Activated CD8-positive, alpha-beta memory T cell treated with anti-CD3 and anti-CD28 coated beads, Interleukin-2, amount 10 ng/mL, durations not matched to agents 7 days and 5 days (primary cell): ENCODE results near the gene ASIC4. TPM values are rescaled to one million over a fixed set of nuclear protein-coding genes. Genes with fewer than 3 reads are reported as not detected.

Experiments used
- ATAC-seq: fragments of 150-1000 bp; cut with Tn5 transposase; one replicate; pipeline ENCODE4 v1.10.0; 2021; ENCODE audit warnings: moderate library complexity
- CTCF ChIA-PET: fragments of 350-600 bp; sonication (Branson Sonifier 250); formaldehyde crosslinking; loops from one replicate; lab custom pipeline; 2021; ENCODE audit warnings: antibody characterized with exemption; lab: Charles Lee
- DNase-seq: peaks from one replicate; pipeline ENCODE4 v3.0.0-alpha.2; 2020
- H3K27ac Mint-ChIP-seq: one replicate; pipeline ENCODE4 v1.8.0; 2021; ENCODE audit warnings: mild to moderate bottlenecking, mixed read lengths
- H3K27me3 Mint-ChIP-seq: one replicate; pipeline ENCODE4 v1.8.0; 2021; ENCODE audit warnings: mixed read lengths
- H3K36me3 Mint-ChIP-seq: one replicate; pipeline ENCODE4 v1.8.0; 2021; ENCODE audit warnings: mild to moderate bottlenecking, mixed read lengths
- H3K4me1 Mint-ChIP-seq: one replicate; pipeline ENCODE4 v1.8.0; 2021; ENCODE audit warnings: mixed read lengths
- H3K4me3 Mint-ChIP-seq: one replicate; pipeline ENCODE4 v1.8.0; 2021; ENCODE audit warnings: mild to moderate bottlenecking, moderate library complexity, mixed read lengths
- H3K9me3 Mint-ChIP-seq: one replicate; pipeline ENCODE4 v1.8.0; 2022; ENCODE audit warnings: low read depth, mixed read lengths
- total RNA-seq, 2 experiments: library from RNA; stranded (reverse); gene quantifications; one replicate each; pipeline ENCODE4 v1.2.3, GENCODE V29; 2021

Gene ASIC4
- total RNA-seq, 2 experiments from 2014 or later = 0.09 TPM; not detected in 1

- Mint-ChIP-seq H3K36me3 (no peaks in the 10 kb centered on the region), H3K27ac (no peak overlapping the region), H3K27me3 (no peaks in the 10 kb centered on the region), H3K9me3 (no peaks in the 10 kb centered on the region), H3K4me1 (no peaks in the 10 kb centered on the region), H3K4me3 (no peak overlapping the region)
- ATAC-seq (no peak), DNase-seq (no peak)
- CTCF ChIA-PET = interaction anchor here (0.7 to 6.2 kb wide), 5 partner anchors 10 to 85 kb away, joined by 3 to 40 read pairs (median 3); a partner anchor contains a TSS
Measured at GRCh38 chr2:219474285-219475060, 39.8 kb upstream of the ASIC4 start.

- H3K27me3 Mint-ChIP-seq = no peaks in the 10 kb centered on the region
Measured at GRCh38 chr2:219475278-219475677, 39.0 kb upstream of the ASIC4 start.

GRCh38 chr2:219475697-219476651 lies 38.3 kb upstream of the ASIC4 start:
- ATAC-seq = peak; percentile 77
- H3K4me1 Mint-ChIP-seq = no peaks in the 10 kb centered on the region
- H3K27ac Mint-ChIP-seq = no peak overlapping the region
- CTCF ChIA-PET = interaction anchor here (0.8 to 6.2 kb wide), 9 partner anchors 8 to 131 kb away, joined by 3 to 40 read pairs (median 4); a partner anchor contains a TSS
- no peaks in the 10 kb centered on the region for H3K36me3 Mint-ChIP-seq
- H3K27me3 Mint-ChIP-seq = no peaks in the 10 kb centered on the region
- DNase-seq = peak; percentile 70
- H3K9me3 Mint-ChIP-seq = no peaks in the 10 kb centered on the region
- H3K4me3 Mint-ChIP-seq = no peak overlapping the region

More at GRCh38 chr2:219475278-219475677, 39.0 kb upstream of the ASIC4 start:
- no peak overlapping the region for H3K27ac Mint-ChIP-seq
- DNase-seq (no peak), ATAC-seq (no peak)
- no peaks in the 10 kb centered on the region for H3K36me3 Mint-ChIP-seq
- no peaks in the 10 kb centered on the region for H3K4me1 Mint-ChIP-seq
- no peaks in the 10 kb centered on the region for H3K9me3 Mint-ChIP-seq
- CTCF ChIA-PET = interaction anchor here (4.1 to 6.2 kb wide), 2 partner anchors 20 to 55 kb away, joined by 14 to 40 read pairs; a partner anchor contains a TSS
- H3K4me3 Mint-ChIP-seq = no peak overlapping the region

GRCh38 chr2:219476652-219477151 lies 37.6 kb upstream of the ASIC4 start:
- Mint-ChIP-seq H3K9me3 (no peaks in the 10 kb centered on the region), H3K4me3 (no peak overlapping the region), H3K36me3 (no peaks in the 10 kb centered on the region), H3K27me3 (peaks cover 3% of the 10 kb centered on the region), H3K4me1 (no peaks in the 10 kb centered on the region), H3K27ac (no peak overlapping the region)
- DNase-seq (no peak), ATAC-seq (no peak)
- CTCF ChIA-PET = interaction anchor here (0.8 to 6.2 kb wide), 8 partner anchors 9 to 131 kb away, joined by 3 to 40 read pairs (median 6); a partner anchor contains a TSS

GRCh38 chr2:219477179-219477578 lies 37.1 kb upstream of the ASIC4 start:
- no peak for ATAC-seq

GRCh38 chr2:219477815-219478214 lies 36.5 kb upstream of the ASIC4 start:
- H3K27me3 Mint-ChIP-seq = peaks cover 13% of the 10 kb centered on the region
- H3K9me3 Mint-ChIP-seq = no peaks in the 10 kb centered on the region
- DNase-seq (no peak), ATAC-seq (no peak)
- CTCF ChIA-PET = interaction anchor here (1.2 to 6.2 kb wide), 3 partner anchors 17 to 52 kb away, joined by 3 to 40 read pairs (median 14); a partner anchor contains a TSS
- H3K4me3 Mint-ChIP-seq = no peak overlapping the region
- no peaks in the 10 kb centered on the region for H3K36me3 Mint-ChIP-seq
- no peak overlapping the region for H3K27ac Mint-ChIP-seq
- H3K4me1 Mint-ChIP-seq = no peaks in the 10 kb centered on the region

More at GRCh38 chr2:219477179-219477578, 37.1 kb upstream of the ASIC4 start:
- Mint-ChIP-seq H3K9me3 (no peaks in the 10 kb centered on the region), H3K36me3 (no peaks in the 10 kb centered on the region), H3K4me3 (no peak overlapping the region), H3K27me3 (peaks cover 8% of the 10 kb centered on the region), H3K4me1 (no peaks in the 10 kb centered on the region), H3K27ac (no peak overlapping the region)
- DNase-seq = no peak
- CTCF ChIA-PET = interaction anchor here (1.0 to 6.2 kb wide), 6 partner anchors 9 to 130 kb away, joined by 3 to 40 read pairs (median 6); a partner anchor contains a TSS

- H3K4me3 Mint-ChIP-seq = no peak overlapping the region
- H3K4me1 Mint-ChIP-seq = no peaks in the 10 kb centered on the region
- CTCF ChIA-PET = interaction anchor here (4.1 to 6.2 kb wide), 2 partner anchors 17 to 51 kb away, joined by 14 to 40 read pairs; a partner anchor contains a TSS
- no peaks in the 10 kb centered on the region for H3K9me3 Mint-ChIP-seq
- H3K36me3 Mint-ChIP-seq = no peaks in the 10 kb centered on the region
- peaks cover 18% of the 10 kb centered on the region for H3K27me3 Mint-ChIP-seq
- DNase-seq = no peak
- no peak for ATAC-seq
- H3K27ac Mint-ChIP-seq = no peak overlapping the region
Measured at GRCh38 chr2:219478916-219479315, 35.4 kb upstream of the ASIC4 start.

GRCh38 chr2:219480004-219480403 lies 34.3 kb upstream of the ASIC4 start:
- Mint-ChIP-seq H3K36me3 (no peaks in the 10 kb centered on the region), H3K4me1 (no peaks in the 10 kb centered on the region), H3K9me3 (no peaks in the 10 kb centered on the region), H3K4me3 (no peak overlapping the region), H3K27ac (no peak overlapping the region), H3K27me3 (peaks cover 27% of the 10 kb centered on the region)
- CTCF ChIA-PET = no interaction called here
- DNase-seq (no peak), ATAC-seq (no peak)

GRCh38 chr2:219482674-219483405 lies 31.4 kb upstream of the ASIC4 start:
- Mint-ChIP-seq H3K27me3 (peaks cover 51% of the 10 kb centered on the region), H3K36me3 (no peaks in the 10 kb centered on the region), H3K4me1 (no peaks in the 10 kb centered on the region), H3K9me3 (no peaks in the 10 kb centered on the region), H3K4me3 (no peak overlapping the region), H3K27ac (no peak overlapping the region)
- CTCF ChIA-PET = interaction anchor here (0.6 to 1.4 kb wide), 4 partner anchors 12 to 47 kb away, joined by 3 to 7 read pairs (median 5); a partner anchor contains a TSS
- DNase-seq (no peak), ATAC-seq (no peak)

- Mint-ChIP-seq H3K27ac (no peak overlapping the region), H3K9me3 (no peaks in the 10 kb centered on the region), H3K27me3 (peaks cover 54% of the 10 kb centered on the region), H3K4me3 (no peak overlapping the region), H3K4me1 (no peaks in the 10 kb centered on the region), H3K36me3 (no peaks in the 10 kb centered on the region)
- DNase-seq (no peak), ATAC-seq (peak; percentile 17)
- CTCF ChIA-PET = interaction anchor here (0.6 to 1.5 kb wide), 3 partner anchors 12 to 100 kb away, joined by 3 to 4 read pairs (median 4); a partner anchor contains a TSS
Measured at GRCh38 chr2:219483451-219484342, 30.6 kb upstream of the ASIC4 start.

- H3K36me3 Mint-ChIP-seq = no peaks in the 10 kb centered on the region
- no peak overlapping the region for H3K27ac Mint-ChIP-seq
- DNase-seq (no peak), ATAC-seq (no peak)
- H3K4me1 Mint-ChIP-seq = no peaks in the 10 kb centered on the region
- CTCF ChIA-PET = interaction anchor here (0.6 to 1.5 kb wide), 3 partner anchors 11 to 101 kb away, joined by 3 to 4 read pairs (median 3); a partner anchor contains a TSS
- H3K9me3 Mint-ChIP-seq = no peaks in the 10 kb centered on the region
- no peak overlapping the region for H3K4me3 Mint-ChIP-seq
- peaks cover 54% of the 10 kb centered on the region for H3K27me3 Mint-ChIP-seq
Measured at GRCh38 chr2:219484343-219485200, 29.7 kb upstream of the ASIC4 start.
